ENCODE data around the gene SIPA1L2.
"Not testable (repeated sequence)": the region's sequence is repeated elsewhere in the genome, so short reads cannot be mapped to it uniquely, and the experiment has no call there.

The SIPA1L2 gene

GRCh38 chr1:232613752-232614381 lies 16.1 kb downstream of the SIPA1L2 start:
- DNase-seq (ENCODE audit: low read depth in 2 of 2), result no peak

- DNase-seq (ENCODE audit: low read depth in 2 of 2), result not testable (repeated sequence)
These were observed 17.1 kb downstream of the SIPA1L2 start for GRCh38 chr1:232612836-232613235.

GRCh38 chr1:232611834-232612233 lies 18.1 kb downstream of the SIPA1L2 start:
- DNase-seq (ENCODE audit: low read depth in 2 of 2), result no peak

GRCh38 chr1:232610902-232611745 lies 18.8 kb downstream of the SIPA1L2 start:
- DNase-seq (ENCODE audit: low read depth in 2 of 2), result not testable (repeated sequence)

- DNase-seq (ENCODE audit: low read depth in 2 of 2), result no peak
These were observed 19.6 kb downstream of the SIPA1L2 start for GRCh38 chr1:232610192-232610901.

GRCh38 chr1:232608427-232608826 lies 21.5 kb downstream of the SIPA1L2 start:
- no peak for DNase-seq (ENCODE audit: low read depth in 2 of 2)

GRCh38 chr1:232602622-232603021 lies 27.3 kb downstream of the SIPA1L2 start:
- no peak for DNase-seq (ENCODE audit: low read depth in 2 of 2)

- DNase-seq (ENCODE audit: low read depth in 2 of 2), result no peak
These were observed 29.3 kb downstream of the SIPA1L2 start for GRCh38 chr1:232600424-232601258.

- no peak for DNase-seq (ENCODE audit: low read depth in 2 of 2)
These were observed 30.5 kb downstream of the SIPA1L2 start for GRCh38 chr1:232599178-232600041.

- DNase-seq (ENCODE audit: low read depth in 2 of 2), result no peak
These were observed 31.1 kb downstream of the SIPA1L2 start for GRCh38 chr1:232598837-232599177.

- no peak for DNase-seq (ENCODE audit: low read depth in 2 of 2)
These were observed 31.8 kb downstream of the SIPA1L2 start for GRCh38 chr1:232598133-232598532.

GRCh38 chr1:232597721-232598120 lies 32.2 kb downstream of the SIPA1L2 start:
- DNase-seq (ENCODE audit: low read depth in 2 of 2), result no peak

GRCh38 chr1:232596666-232597303 lies 33.1 kb downstream of the SIPA1L2 start:
- no peak for DNase-seq (ENCODE audit: low read depth in 2 of 2)

GRCh38 chr1:232594768-232595698 lies 34.9 kb downstream of the SIPA1L2 start:
- DNase-seq (ENCODE audit: low read depth in 2 of 2), result no peak

GRCh38 chr1:232593717-232594502 lies 36.0 kb downstream of the SIPA1L2 start:
- no peak for DNase-seq (ENCODE audit: low read depth in 2 of 2)

- no peak for DNase-seq (ENCODE audit: low read depth in 2 of 2)
These were observed 38.6 kb downstream of the SIPA1L2 start for GRCh38 chr1:232591344-232591743.

- DNase-seq (ENCODE audit: low read depth in 2 of 2), result no peak
These were observed 39.2 kb downstream of the SIPA1L2 start for GRCh38 chr1:232590744-232591082.
